Uterus (tissue), 2 donors: ENCODE measurements around the gene ARHGAP42.

Experiments used
- POLR2A ChIP-seq, 2 donors: fragments of 450-650 bp; IDR thresholded peaks; one replicate each; pipeline ENCODE4 v1.6.1; 2016; ENCODE audit warnings: antibody characterized with exemption in 2 of 2, mild to moderate bottlenecking in 1 of 2, moderate library complexity in 1 of 2
- TF ChIP-seq, protein P1 (sequence below), 4 experiments: fragments of 200-600 bp in 2 of 4; fragments of 450-650 bp in 2 of 4; sonication (generic) in 2 of 4; IDR thresholded peaks; one replicate each; pipeline ENCODE4 v1.5.1; 2016 to 2019; ENCODE audit warnings: antibody characterized with exemption in 4 of 4, mild to moderate bottlenecking in 2 of 4, moderate library complexity in 1 of 4

DNA sequence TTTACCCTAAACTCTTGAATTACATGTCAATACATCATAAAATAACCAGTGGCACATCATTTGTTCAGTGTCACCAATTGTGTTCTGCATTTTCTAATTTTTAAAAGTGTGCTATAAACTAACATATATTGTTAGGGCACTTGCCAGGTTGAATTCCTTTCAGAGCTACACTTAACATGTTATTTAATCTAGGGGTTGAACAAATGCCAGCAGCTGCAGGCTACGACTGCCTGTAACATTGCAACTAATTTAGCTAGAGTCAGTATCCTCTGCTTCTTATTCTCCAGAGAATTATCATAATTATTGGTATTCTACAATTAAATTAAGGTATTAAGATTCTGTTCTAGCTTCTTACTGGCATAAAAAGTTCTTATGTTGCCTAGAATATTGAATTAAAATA, 46.4 kb upstream of the ARHGAP42 start:
- TF ChIP-seq, protein P1, sequence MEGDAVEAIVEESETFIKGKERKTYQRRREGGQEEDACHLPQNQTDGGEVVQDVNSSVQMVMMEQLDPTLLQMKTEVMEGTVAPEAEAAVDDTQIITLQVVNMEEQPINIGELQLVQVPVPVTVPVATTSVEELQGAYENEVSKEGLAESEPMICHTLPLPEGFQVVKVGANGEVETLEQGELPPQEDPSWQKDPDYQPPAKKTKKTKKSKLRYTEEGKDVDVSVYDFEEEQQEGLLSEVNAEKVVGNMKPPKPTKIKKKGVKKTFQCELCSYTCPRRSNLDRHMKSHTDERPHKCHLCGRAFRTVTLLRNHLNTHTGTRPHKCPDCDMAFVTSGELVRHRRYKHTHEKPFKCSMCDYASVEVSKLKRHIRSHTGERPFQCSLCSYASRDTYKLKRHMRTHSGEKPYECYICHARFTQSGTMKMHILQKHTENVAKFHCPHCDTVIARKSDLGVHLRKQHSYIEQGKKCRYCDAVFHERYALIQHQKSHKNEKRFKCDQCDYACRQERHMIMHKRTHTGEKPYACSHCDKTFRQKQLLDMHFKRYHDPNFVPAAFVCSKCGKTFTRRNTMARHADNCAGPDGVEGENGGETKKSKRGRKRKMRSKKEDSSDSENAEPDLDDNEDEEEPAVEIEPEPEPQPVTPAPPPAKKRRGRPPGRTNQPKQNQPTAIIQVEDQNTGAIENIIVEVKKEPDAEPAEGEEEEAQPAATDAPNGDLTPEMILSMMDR (IDR thresholded peaks at IDR 0.05): no peak
- TF ChIP-seq POLR2A (IDR thresholded peaks at IDR 0.05): no peak
